GM21576 (cell line): ENCODE data around the gene SPDYE2B.
"Not testable (repeated sequence)": the region's sequence is repeated elsewhere in the genome, so short reads cannot be mapped to it uniquely, and the experiment has no call there.

Experiments
- ATAC-seq: cut with Tn5 transposase; IDR thresholded peaks from one replicate; pipeline ENCODE4 v1.9.1; 2021; ENCODE audit warnings: mild to moderate bottlenecking, moderate library complexity; ENCODE audit not compliant: unreplicated experiment

Gene SPDYE2B

DNA sequence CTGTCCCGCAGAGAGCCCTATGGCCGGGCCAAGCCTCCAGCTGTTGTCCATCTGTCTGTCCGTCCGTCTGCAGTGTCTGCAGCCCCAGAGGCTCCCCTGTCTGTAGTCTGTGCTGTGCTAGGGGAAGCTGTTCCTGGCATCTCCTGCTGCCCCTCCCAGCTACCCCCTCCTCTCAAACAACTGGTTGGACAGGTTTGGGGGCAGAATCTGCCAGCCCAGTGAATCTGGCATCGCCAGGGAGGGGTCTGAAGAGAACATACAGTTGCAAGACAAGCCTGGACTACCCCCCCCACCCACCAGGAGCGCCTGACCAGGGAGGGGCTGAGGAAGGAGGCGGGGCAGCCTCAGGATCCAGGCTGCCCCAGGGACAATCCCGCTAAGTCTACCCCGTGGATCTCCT lies 7.4 kb upstream of the SPDYE2B start, which contains the start of gene UPK3BL1:
TSS of gene UPK3BL1 (minus strand) at position 101 of the 400 bp plus-strand sequence. CDS start at position 51, 50 bp downstream.
- not testable (repeated sequence) for ATAC-seq

DNA sequence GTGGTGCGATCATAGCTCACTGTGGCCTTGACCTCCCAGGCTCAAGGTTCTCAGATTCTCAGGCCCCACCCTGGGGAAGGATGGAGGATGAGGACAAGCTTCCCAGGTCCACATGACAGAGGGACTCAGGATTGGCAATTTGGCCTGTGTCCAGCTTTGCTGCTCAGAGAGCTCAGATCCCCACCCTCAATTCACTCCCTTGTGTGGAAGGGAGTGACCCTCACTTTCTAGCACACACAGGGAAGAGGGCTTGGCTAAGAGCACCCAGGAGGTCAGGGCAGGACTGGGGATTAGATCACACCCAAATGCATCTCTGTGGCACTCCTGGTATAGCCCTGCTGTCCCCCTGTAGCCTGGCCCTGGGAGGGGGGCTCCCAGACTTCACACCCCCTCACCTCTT lies 6.7 kb upstream of the SPDYE2B start:
- ATAC-seq, result not testable (repeated sequence)

DNA sequence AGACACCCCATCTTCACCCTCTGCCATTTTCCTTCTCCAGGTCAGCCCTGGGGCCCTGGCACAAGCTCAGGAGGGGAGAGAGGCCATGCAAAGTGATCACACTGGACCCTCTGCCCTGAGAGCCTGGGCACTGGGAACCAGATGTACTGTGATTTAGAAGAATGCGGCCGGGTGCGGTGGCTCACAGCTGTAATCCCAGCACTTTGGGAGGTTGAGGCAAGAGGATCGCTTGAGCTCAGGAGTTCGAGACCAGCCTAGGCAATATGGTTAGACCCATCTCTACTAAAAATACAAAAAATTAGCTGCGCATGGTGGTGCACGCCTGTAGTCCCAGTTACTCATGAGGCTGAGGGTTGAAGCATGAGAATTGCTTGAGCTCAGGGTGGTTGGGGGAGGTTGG lies 2.3 kb upstream of the SPDYE2B start:
- ATAC-seq, result not testable (repeated sequence)

DNA sequence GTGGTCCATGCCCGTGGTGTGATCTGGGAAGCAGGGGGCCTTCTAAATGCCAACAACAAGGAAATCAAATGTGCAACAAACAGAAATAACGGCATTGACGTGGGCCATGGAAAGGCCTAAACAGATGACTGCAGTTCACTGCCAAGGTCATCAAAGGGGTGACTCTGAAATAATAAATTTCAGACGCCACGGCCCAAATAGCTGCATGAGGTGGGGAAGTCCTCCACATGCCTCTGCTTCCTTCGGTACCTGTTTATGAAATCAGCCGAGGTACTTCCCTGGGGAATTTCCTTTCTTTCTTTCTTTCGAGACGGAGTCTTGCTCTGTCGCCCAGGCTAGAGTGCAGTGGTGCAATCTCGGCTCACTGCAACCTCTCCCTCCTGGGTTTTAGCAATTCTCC lies 14.6 kb downstream of the SPDYE2B start:
- ATAC-seq, result not testable (repeated sequence)

DNA sequence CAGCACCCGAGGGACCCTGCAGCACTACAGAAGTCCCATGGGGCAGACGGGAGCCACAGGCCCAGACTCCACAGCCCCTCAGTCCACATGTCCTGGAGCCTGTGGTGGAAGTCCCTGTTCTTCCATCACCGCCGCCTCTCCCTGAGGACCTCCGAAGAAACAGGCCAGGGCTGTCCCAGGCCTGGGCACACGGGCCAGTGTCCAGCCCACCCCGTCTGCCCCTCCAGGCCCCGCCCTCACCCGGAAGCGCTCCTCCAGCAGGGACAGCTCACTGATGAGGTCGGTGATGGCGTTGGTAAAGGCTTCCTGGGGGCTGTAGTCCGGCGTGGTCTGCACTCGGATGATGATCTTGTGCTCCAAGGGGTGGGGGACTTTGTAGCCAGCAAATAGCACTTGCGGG lies 16.7 kb downstream of the SPDYE2B start:
- ATAC-seq, result not testable (repeated sequence)

DNA sequence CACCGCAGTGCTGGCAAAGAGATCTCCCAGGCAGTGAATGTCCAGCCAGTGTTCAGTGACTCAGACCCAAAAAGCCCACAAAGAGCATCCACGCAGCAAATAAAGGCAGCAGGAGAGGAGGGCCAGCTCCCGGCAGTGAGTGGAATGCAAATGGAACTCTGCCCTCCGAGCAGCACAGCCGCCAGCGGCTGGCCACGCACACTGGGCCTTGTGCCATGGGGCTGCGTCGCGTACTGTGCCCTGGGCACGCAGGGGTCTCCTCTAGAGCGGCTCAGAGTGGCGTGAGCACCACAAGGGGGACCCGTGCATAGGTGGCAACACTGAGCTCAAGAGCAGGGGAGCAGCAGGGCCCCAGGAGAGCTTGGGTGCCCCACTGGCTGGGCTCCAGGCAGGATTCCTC lies 17.4 kb downstream of the SPDYE2B start:
- ATAC-seq, result not testable (repeated sequence)

DNA sequence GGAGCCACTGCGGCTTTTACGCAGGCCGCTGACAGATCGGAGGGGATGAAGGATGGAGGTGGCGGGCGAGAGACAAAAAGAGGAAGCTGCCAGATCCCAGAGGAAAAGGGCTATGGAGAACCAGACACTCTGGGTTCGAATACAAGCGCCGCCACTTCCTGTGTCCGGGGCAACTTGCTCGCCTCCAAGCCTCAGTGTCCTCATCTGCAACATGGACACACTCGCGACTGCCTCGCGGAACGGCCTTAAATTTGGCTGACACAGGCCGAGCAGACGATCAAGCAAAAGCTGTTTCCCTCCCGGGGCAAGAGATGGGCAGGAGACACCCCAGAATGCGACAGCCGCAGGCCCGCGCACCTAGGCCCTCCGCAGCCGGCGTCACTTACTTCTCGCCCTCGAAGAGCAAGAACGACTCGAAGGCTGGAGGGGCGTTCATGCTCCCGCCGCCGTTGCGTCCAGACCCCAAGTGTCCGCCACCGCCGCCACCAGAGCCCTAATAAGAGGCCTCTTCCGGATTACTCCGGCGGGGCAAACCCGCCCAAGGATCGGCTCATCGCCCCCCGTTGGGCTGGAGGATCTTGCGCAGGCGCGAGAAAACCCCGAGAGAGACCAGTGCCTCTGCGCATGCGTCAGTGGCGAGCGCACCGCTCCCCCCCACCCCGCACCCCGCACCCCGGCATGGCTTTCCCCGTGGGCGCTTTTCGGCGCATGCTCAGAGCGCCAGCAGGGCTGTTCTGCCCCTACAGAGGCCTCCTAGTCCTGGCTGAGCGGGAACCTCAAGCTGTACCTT lies 21.2 kb downstream of the SPDYE2B start, which contains the start of gene POLR2J2:
TSS of gene POLR2J2 (minus strand) at position 498 of the 790 bp plus-strand sequence. CDS start at position 436, 62 bp downstream.
- peak; percentile 50 for ATAC-seq

DNA sequence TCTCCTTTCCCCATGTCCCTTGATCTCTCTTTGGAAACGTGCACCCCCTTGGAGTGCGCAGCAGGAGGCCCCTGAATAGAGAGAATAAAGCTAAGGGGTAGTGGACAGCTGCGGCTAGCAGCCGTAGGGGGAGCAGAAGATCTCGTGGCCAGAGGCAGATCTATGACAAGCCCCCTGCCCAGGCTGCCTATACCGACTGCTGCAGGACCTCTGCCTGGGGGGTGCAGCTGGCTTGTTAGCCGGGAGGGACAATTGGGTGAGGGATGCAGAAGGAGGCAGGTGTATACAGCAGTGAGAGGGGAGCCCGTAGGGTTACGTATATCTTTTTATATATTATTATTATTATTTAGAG lies 21.8 kb downstream of the SPDYE2B start:
- ATAC-seq, result peak; percentile 40

DNA sequence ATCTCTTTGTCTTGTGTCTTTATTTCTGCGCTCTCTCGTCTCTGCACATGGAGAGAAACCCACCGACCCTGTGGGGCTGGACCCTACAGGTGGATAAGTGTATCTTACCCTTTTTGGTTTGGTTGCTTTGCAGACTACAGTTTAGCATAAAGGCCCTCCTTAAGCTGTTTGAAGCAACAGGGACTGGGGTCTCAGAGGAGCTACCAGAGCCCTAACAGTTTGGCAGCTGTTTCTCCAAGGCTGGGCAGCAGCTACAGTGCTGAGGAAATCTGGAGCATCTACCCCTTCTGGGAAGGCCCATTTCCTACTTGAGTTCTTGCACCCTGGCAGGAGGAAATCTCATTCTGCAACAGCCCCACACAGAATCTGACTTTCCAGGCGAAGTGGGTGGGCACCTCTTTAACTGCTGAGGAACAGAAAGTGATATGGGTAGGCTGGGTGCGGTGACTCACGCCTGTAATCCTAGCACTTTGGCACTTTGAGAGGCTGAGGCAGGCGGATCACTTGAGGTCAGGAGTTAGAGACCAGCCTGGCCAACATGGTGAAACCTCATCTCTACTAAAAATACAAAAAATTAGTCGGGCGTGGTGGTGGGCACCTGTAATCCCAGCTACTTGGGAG lies 23.4 kb downstream of the SPDYE2B start:
- ATAC-seq, result not testable (repeated sequence)

DNA sequence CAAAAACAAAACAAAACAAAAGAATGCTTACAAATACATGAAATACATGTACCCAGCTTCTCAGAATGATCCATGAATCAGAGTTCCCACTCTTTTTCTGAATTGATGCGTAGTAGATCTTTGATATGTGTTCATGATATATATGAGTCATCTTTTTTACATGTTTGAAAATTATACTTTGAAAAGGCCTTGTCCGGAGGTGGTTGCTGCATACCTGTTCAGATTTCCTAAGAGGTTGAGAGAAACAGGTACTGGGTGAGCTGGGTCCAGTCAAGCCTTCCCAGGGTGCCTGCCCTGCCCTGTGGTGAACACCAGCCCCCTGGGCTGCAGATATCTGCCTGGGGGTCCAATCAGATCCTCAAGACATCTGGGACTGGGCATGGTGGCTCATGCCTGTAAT lies 25.4 kb downstream of the SPDYE2B start:
- ATAC-seq, result not testable (repeated sequence)

DNA sequence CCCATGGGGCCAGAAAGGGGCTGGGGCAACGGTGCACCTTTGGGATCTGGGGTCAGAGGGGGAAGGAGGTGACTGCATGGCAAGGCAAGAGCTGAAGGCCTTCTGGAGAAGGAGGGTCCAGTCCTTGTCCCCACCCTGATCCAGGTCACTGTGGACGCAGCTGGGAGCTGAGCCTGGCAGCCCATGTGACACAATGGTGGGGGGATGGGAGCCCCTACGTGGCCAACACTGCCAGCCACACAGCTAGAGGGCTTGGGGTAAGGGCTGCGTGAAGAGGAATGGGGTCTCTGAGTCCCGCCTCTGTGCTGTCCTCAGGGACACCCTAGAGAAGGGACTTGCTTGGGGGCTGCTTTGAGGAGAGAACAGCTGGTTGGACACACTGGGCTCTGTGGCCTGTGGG lies 30.7 kb downstream of the SPDYE2B start:
- not testable (repeated sequence) for ATAC-seq

DNA sequence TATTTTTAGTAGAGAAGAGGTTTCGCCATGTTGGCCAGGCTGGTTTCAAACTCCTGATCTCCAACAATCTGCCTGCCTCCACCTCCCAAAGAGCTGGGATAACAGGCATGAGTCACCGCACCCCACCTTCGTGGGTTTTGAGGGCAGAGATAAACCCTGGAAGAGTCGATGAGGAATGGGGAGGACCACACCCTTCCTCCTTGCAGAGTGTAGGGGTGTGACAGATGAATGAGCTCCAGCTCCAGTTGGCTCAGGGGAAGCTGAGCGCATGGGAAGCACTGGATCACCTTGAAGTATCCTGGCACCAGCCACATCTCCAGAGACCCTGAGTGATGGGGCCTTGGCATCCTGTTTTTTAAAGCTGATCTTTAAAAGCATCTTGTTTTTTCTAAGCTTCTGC lies 32.4 kb downstream of the SPDYE2B start:
- not testable (repeated sequence) for ATAC-seq

DNA sequence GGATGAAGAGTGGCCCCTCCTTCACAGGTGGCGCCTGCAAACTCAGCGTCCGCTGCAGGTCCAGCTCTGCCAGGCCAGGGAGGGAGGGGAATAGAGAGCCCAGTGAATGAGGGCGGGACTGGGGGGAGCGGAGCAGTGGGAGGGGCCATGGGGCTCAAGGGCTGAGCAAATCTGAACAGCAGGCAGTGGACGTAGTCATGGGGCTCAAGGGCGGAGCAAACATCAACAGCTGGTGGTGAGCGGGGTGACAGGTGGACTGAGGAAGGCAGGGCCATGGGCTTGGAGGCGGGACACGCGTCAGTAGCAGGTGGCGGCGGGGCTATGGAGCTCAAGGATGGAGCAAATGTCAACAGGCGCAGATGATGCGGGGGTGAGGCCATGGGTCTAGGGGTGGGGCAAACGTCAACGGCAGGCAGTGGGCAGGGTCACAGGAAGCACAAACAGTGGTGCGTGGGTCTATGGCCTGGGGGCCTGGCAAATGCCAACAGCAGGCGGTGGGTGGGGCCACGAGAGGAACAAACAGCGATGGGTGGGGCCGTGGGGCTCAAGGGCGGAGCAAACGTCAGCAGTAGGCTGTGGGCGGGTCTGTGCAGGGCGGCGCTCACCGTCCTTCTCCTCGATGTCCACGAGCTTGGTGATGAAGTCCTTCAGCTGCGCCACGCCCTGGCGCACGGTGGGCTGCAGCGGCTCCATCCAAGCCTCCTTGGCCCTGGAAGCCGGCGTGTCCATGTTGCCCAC lies 38.3 kb downstream of the SPDYE2B start:
- peak; percentile 77 for ATAC-seq

DNA sequence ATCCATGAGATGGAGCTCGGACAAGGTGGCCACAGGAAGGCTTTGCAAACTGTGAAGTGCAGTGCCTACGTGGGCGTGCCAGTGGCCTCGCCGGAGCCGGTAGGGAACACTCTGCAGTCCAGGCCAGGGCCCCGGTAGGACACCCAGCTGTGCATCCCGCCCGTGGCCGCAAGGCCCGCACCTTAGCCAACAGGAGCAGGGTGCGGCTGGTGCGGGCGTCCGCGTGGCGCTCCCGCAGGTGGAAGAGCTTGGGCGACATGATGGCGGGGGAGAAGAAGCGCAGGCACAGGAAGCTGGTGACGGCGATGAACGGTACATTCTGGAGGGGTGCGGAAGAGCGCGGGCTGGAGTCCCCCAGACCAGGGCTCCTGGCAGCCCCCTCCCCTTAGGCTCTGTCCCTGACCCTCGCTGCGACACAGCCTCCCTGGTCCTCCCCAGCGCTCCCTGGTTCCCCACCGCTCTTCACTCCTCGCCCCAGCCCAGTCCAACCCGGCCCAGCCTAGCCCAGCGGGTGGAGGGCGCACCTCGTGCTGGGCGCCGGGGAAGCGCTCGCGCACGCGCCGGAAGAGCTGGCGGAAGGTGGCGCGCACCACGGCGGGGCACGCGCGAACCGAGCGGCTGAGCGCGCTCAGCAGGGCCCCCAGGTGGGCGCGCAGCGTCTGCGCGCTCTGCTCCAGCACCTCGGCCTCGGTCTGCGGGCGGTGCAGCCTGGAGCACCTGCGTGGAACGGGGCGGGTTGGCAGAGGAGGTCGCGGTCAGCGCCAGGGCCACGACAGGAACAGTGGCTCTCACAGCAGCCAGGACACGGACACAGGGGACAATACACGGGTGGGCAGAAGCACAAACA lies 39.5 kb downstream of the SPDYE2B start:
- ATAC-seq, result peak; percentile 60

DNA sequence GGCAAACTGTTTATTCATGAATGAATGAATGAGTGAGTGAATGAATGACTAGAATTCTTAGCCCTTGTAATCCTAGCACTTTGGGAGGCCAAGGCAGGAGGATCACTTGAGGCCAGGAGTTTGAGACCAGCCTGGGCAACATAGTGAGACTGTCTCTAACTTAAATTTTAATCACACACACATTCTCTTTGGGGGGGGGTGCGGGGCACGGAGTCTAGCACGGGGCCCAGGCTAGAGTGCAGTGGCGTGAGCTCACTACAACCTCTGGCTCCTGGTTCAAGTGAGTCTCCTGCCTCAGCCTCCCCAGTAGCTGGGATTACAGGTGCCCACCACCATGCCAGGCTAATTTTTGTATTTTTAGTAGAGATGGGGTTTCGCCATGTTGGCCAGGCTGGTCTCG lies 40.5 kb downstream of the SPDYE2B start:
- not testable (repeated sequence) for ATAC-seq

DNA sequence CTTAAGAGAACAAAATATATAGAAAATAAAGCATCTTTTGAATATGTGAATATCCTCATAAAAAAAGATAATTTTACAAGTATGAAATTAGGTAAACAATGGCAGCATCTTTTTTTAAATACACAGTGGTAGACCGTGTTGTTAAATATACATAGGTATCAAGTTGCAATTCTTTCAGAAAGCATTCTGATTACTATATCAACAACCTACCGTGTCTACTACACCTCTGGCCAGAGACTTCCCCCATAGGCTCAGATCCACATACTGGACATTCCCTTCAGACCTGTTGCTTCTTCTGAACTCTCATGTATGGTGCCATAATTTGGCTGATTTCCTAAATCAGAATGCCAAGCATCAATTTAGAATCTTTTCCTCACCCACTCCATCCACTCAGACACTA lies 43.9 kb downstream of the SPDYE2B start:
- ATAC-seq, result not testable (repeated sequence)

DNA sequence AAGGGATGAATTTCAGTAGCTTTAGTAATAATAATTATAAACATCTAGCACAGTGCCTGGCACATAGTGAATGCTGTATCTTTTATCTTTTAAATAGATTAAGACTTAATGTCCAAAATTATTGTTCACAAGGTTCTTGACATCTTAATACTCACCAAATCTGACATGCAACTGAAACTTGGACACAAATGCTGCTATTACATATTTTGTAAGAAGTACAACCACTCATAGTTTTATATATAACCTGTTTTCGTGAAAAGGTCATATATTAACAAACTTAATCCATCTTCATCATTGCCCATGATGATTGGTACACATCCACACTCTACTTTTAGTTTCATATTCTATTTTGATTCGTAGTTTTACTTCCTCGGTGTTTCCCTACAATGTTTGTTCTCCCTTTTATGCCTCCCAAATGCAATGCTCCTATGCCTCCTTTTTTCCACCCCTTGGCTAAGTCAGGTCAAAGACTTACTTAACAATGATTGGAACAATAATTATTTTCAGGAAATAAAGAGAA lies 45.0 kb downstream of the SPDYE2B start:
- not testable (repeated sequence) for ATAC-seq

DNA sequence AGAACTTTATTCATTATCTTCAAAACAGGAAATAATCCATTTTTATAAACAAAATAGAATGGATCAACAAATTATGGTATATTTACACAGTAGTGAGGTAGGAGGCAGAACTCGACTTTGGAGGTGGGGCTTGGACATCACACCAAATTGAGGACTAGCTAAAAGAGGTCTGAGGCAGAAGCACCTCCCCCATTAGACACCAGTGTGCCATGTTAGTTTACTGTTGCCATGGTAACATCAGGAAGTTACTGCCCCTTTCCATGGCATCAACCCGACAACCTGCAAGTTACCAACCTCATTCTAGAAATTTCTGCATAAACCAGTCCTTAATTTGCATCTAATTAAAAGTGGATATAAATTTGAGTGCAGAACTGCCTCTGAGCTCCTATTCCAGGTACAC lies 45.9 kb downstream of the SPDYE2B start:
- ATAC-seq, result not testable (repeated sequence)

DNA sequence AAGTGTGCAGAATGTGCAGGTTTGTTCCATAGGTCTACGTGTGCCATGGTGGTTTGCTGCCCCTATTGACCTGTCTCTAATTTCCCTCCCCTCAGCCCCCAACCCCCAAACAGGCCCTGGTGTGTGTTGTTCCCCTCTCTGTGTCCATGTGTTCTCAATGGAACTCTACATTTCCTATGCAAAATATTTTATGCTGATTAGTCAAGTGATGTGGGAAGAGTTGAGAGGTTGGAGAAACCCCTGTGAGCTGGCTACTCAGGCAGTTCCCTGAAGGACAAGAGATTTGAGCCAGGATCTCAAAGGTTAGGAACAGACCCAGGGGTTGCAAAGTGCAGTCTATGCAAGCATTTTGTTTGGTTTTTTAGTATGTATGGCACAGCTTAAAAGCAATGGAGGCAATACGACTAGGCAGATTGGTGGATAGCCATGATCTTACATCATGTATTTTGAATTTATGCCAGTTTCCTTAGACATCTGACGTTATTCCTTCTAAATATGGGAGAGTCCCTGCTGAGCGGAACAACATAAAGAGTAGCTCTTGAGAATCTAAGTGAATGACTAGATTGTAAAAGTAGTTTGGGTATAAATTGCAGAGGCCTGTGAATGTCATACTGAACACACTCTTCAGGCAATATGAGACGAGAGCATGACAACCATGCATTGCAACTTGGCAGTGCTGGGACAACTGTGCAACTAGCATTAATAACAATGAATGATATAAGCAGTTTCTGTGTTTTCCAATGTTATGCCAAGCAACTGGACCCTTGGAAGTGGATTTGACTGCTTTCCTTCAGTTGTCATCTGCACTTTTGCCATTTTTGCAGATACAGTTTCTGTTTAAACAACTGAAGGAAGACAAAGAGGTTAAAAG lies 47.8 kb downstream of the SPDYE2B start:
- not testable (repeated sequence) for ATAC-seq
